Mesothelial cell of epicardium (in vitro differentiated cells): ENCODE measurements around the gene ARFGEF3. TPM values are rescaled to one million over a fixed set of nuclear protein-coding genes. Genes with fewer than 3 reads are reported as not detected.

ENCODE experiments used
- DNase-seq, 2 experiments: peaks; one replicate each; pipeline ENCODE4 v3.0.0; 2021; ENCODE audit warnings: low spot score in 2 of 2; ENCODE audit not compliant: unreplicated experiment in 2 of 2
- H3K27ac Mint-ChIP-seq: 2 replicates; pipeline ENCODE4 v1.8.0; 2021; ENCODE audit warnings: mixed read lengths
- H3K27me3 Mint-ChIP-seq: 2 replicates; pipeline ENCODE4 v1.8.0; 2021; ENCODE audit warnings: low read depth, mixed read lengths
- H3K36me3 Mint-ChIP-seq: 2 replicates; pipeline ENCODE4 v1.8.0; 2021; ENCODE audit warnings: mixed read lengths
- H3K4me1 Mint-ChIP-seq: 2 replicates; pipeline ENCODE4 v1.8.0; 2021; ENCODE audit warnings: mixed read lengths
- H3K4me3 Mint-ChIP-seq: 2 replicates; pipeline ENCODE4 v1.8.0; 2021; ENCODE audit warnings: mild to moderate bottlenecking, moderate library complexity, mixed read lengths
- H3K9me3 Mint-ChIP-seq: 2 replicates; pipeline ENCODE4 v1.8.0; 2021; ENCODE audit warnings: mixed read lengths
- total RNA-seq: library from RNA; stranded (reverse); gene quantifications from 3 replicates; pipeline ENCODE4 v1.2.1, GENCODE V29; 2021
- TF ChIP-seq, protein P1 (sequence below): fragments of 200-600 bp; sonication (generic); IDR thresholded peaks from one replicate; pipeline ENCODE4 v1.5.0; 2021; ENCODE audit warnings: antibody characterized with exemption; ENCODE audit not compliant: unreplicated experiment

ARFGEF3 gene
- total RNA-seq, 1 donor from 2014 or later = 6.1 TPM

DNA sequence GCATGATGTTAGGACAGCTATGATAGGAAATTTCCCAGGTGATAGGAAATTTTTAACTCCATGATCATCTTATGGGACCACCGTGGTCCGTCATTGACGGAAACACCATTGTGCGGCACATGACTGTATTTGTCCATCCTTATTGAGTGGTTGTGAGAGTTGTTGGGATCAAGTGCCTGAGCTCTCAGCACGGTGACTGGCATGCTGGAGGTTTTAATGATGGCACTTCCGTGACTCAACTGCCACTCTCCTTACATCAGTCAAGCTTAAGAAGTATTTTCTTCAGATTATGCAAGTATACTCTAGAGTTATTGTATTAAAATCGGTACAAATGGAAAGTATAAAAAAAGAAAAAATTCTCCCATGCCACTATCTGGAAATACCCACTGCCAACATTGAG lies 35.8 kb downstream of the ARFGEF3 start:
- no peak for DNase-seq
- Mint-ChIP-seq H3K27ac (no peak overlapping the region), H3K36me3 (peaks cover 6% of the 10 kb centered on the region), H3K4me1 (peaks cover 5% of the 10 kb centered on the region), H3K27me3 (no peaks in the 10 kb centered on the region), H3K4me3 (no peak overlapping the region), H3K9me3 (peaks cover 15% of the 10 kb centered on the region)
- TF ChIP-seq, protein P1, sequence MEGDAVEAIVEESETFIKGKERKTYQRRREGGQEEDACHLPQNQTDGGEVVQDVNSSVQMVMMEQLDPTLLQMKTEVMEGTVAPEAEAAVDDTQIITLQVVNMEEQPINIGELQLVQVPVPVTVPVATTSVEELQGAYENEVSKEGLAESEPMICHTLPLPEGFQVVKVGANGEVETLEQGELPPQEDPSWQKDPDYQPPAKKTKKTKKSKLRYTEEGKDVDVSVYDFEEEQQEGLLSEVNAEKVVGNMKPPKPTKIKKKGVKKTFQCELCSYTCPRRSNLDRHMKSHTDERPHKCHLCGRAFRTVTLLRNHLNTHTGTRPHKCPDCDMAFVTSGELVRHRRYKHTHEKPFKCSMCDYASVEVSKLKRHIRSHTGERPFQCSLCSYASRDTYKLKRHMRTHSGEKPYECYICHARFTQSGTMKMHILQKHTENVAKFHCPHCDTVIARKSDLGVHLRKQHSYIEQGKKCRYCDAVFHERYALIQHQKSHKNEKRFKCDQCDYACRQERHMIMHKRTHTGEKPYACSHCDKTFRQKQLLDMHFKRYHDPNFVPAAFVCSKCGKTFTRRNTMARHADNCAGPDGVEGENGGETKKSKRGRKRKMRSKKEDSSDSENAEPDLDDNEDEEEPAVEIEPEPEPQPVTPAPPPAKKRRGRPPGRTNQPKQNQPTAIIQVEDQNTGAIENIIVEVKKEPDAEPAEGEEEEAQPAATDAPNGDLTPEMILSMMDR = no peak

DNA sequence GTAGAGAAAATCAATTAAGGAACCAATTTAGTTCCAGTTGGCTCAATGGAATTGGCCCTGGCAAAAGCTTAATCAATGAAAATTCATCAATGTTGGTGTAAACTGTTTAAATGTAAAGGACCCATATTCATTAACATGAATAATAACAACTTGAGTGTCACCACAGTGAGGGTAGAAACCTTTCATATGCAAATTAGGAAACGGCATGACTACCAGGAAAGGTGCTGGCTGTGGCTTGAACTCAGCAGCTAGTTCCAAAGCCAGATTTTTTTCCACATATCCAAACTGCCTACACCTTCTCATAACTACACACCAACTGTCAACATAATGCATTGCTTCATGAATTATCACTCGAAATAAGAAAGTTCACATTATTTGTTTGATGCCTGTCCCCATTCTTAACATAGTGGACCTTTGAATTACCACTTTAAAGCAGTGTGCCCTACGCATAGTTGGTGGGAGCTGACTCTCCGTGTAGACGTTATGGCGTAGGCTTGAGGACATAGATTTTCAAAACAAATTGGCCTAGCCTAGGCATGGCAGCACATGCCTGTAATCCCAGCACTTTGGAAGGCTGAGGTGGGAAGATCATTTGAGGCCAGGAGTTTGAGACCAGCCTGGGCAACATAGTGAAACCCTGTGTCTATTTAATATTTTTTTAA lies 36.8 kb downstream of the ARFGEF3 start:
- no peaks in the 10 kb centered on the region for H3K27me3 Mint-ChIP-seq
- TF ChIP-seq, protein P1 = no peak
- H3K4me1 Mint-ChIP-seq = peaks cover 5% of the 10 kb centered on the region
- H3K36me3 Mint-ChIP-seq = peaks cover 6% of the 10 kb centered on the region
- H3K9me3 Mint-ChIP-seq = peaks cover 15% of the 10 kb centered on the region
- no peak for DNase-seq
- H3K27ac Mint-ChIP-seq = no peak overlapping the region
- no peak overlapping the region for H3K4me3 Mint-ChIP-seq

- H3K36me3 Mint-ChIP-seq = peaks cover 6% of the 10 kb centered on the region
- no peak for DNase-seq
- H3K27ac Mint-ChIP-seq = no peak overlapping the region
- TF ChIP-seq, protein P1 = no peak
- no peaks in the 10 kb centered on the region for H3K4me1 Mint-ChIP-seq
- H3K9me3 Mint-ChIP-seq = peaks cover 15% of the 10 kb centered on the region
- H3K4me3 Mint-ChIP-seq = no peak overlapping the region
- H3K27me3 Mint-ChIP-seq = no peaks in the 10 kb centered on the region
These were observed 40.1 kb downstream of the ARFGEF3 start for GRCh38 chr6:138201836-138202235.

- Mint-ChIP-seq H3K4me3 (no peak overlapping the region), H3K36me3 (peaks cover 13% of the 10 kb centered on the region), H3K9me3 (peaks cover 19% of the 10 kb centered on the region), H3K4me1 (no peaks in the 10 kb centered on the region), H3K27me3 (no peaks in the 10 kb centered on the region), H3K27ac (no peak overlapping the region)
- no peak for DNase-seq
- TF ChIP-seq, protein P1 = no peak
These were observed 41.6 kb downstream of the ARFGEF3 start for GRCh38 chr6:138203315-138203714.

- no peaks in the 10 kb centered on the region for H3K27me3 Mint-ChIP-seq
- H3K36me3 Mint-ChIP-seq = peaks cover 13% of the 10 kb centered on the region
- H3K4me1 Mint-ChIP-seq = no peaks in the 10 kb centered on the region
- TF ChIP-seq, protein P1 = no peak
- no peak for DNase-seq
- H3K27ac Mint-ChIP-seq = no peak overlapping the region
- H3K4me3 Mint-ChIP-seq = no peak overlapping the region
- peaks cover 19% of the 10 kb centered on the region for H3K9me3 Mint-ChIP-seq
These were observed 42.6 kb downstream of the ARFGEF3 start for GRCh38 chr6:138204303-138204702.
